HL-60 (cell line): ENCODE results near the gene GFRA1.

Experiments used
- CTCF ChIP-seq: IDR thresholded peaks from one replicate; pipeline ENCODE4 v1.5.1; 2011; ENCODE audit warnings: low read length, control low read depth, inconsistent platforms; ENCODE audit not compliant: insufficient read depth
- REST ChIP-seq: IDR thresholded peaks from 2 replicates; pipeline ENCODE4 v1.6.1; 2012; ENCODE audit warnings: low read depth; ENCODE audit not compliant: insufficient replicate concordance

- TF ChIP-seq CTCF = peak; percentile 6
- TF ChIP-seq REST = no peak
These were observed 15.0 kb upstream of the GFRA1 start for GRCh38 chr10:116287906-116288501.
